H1 (cell line): ENCODE data around the gene FGF10. TPM values are rescaled to one million over a fixed set of nuclear protein-coding genes. Genes with fewer than 3 reads are reported as not detected.

Experiments used
- CTCF ChIA-PET: fragments of 300-600 bp; sonication (Branson Sonifier 250); formaldehyde crosslinking; loops from one replicate; lab custom pipeline; 2021; ENCODE audit not compliant: partially characterized antibody; lab: Charles Lee
- POLR2A ChIA-PET: fragments of 300-600 bp; sonication (Branson Sonifier 250); formaldehyde crosslinking; loops from one replicate; lab custom pipeline; 2021; ENCODE audit warnings: inconsistent platforms; ENCODE audit not compliant: partially characterized antibody; lab: Charles Lee
- DNase-seq, 2 experiments: peaks; one replicate each; pipeline versions ENCODE4 v3.0.0 to v3.0.0-alpha.2; 2010 to 2022; ENCODE audit warnings: low spot score in 2 of 2, low read depth in 1 of 2, mixed read lengths in 1 of 2
- FAIRE-seq: peaks from 2 replicates; lab custom pipeline; 2011; peaks lifted over from hg19 to GRCh38; lab: Jason Lieb, UNC
- H2AFZ ChIP-seq: 2 replicates; pipeline ENCODE4 v1.8.1; 2012; ENCODE audit warnings: low read length, inconsistent platforms
- H2AK5ac ChIP-seq: 2 replicates; pipeline ENCODE4 v1.6.1; 2013; ENCODE audit warnings: low read depth, low read length
- H2BK120ac ChIP-seq: replicated peaks from 2 replicates; pipeline ENCODE3; 2013; ENCODE audit warnings: low read depth, low read length, inconsistent platforms
- H2BK12ac ChIP-seq: 2 replicates; pipeline ENCODE4 v1.6.1; 2013; ENCODE audit warnings: low read depth, low read length
- H2BK15ac ChIP-seq: 2 replicates; pipeline ENCODE4 v1.6.1; 2013; ENCODE audit warnings: low read length
- H2BK20ac ChIP-seq: 2 replicates; pipeline ENCODE4 v1.6.1; 2013; ENCODE audit warnings: low read length
- H2BK5ac ChIP-seq: 2 replicates; pipeline ENCODE4 v1.6.1; 2013; ENCODE audit warnings: low read depth, low read length
- H3K14ac ChIP-seq: 2 replicates; pipeline ENCODE4 v1.6.1; 2013; ENCODE audit warnings: inconsistent platforms; ENCODE audit not compliant: insufficient read length
- H3K18ac ChIP-seq: 2 replicates; pipeline ENCODE4 v1.6.1; 2013; ENCODE audit warnings: low read length; ENCODE audit errors: extremely low read depth
- H3K23ac ChIP-seq: 2 replicates; pipeline ENCODE4 v1.6.1; 2013; ENCODE audit warnings: inconsistent platforms; ENCODE audit not compliant: insufficient read length
- H3K23me2 ChIP-seq: 2 replicates; pipeline ENCODE4 v1.6.1; 2013; ENCODE audit warnings: low read depth, low read length
- H3K27ac ChIP-seq: 2 replicates; pipeline ENCODE4 v1.6.1; 2011; ENCODE audit warnings: low read depth, low read length, inconsistent platforms
- H3K27me3 ChIP-seq, 4 experiments: replicated peaks in 1 of 4; 1 replicate in 1 of 4; 2 replicates in 3 of 4; pipeline versions ENCODE4 v1.6.1 to v1.8.1; 2011 to 2013; ENCODE audit warnings: low read length in 3 of 4, mild to moderate bottlenecking in 3 of 4, inconsistent platforms in 2 of 4, mixed read lengths in 2 of 4, moderate library complexity in 1 of 4; ENCODE audit not compliant: control insufficient read depth in 3 of 4, insufficient read depth in 3 of 4; ENCODE audit errors: extremely low read depth in 1 of 4
- H3K36me3 ChIP-seq, 4 experiments: 2 replicates each; pipeline versions ENCODE4 v1.6.1 to v1.8.1; 2011 to 2013; ENCODE audit warnings: mild to moderate bottlenecking in 4 of 4, low read length in 3 of 4, moderate library complexity in 2 of 4, control low read depth in 1 of 4, inconsistent platforms in 1 of 4; ENCODE audit not compliant: insufficient read depth in 4 of 4, control insufficient read depth in 2 of 4
- H3K4ac ChIP-seq: replicated peaks from 2 replicates; pipeline ENCODE3; 2013; ENCODE audit warnings: low read length, low read depth, mixed read lengths, inconsistent platforms; ENCODE audit not compliant: insufficient read length
- H3K4me1 ChIP-seq, 4 experiments: replicated peaks in 1 of 4; 1 replicate in 1 of 4; 2 replicates in 3 of 4; pipeline versions ENCODE4 v1.6.1 to v1.8.1; 2011 to 2013; ENCODE audit warnings: low read length in 3 of 4, inconsistent platforms in 2 of 4, mixed read lengths in 1 of 4; ENCODE audit not compliant: insufficient read depth in 4 of 4, control insufficient read depth in 3 of 4
- H3K4me2 ChIP-seq, 2 experiments: 2 replicates each; pipeline versions ENCODE4 v1.6.1 to v1.8.1; 2011 to 2013; ENCODE audit warnings: low read depth in 2 of 2, low read length in 2 of 2, control low read depth in 1 of 2, inconsistent platforms in 1 of 2, mild to moderate bottlenecking in 1 of 2; ENCODE audit not compliant: insufficient read depth in 1 of 2
- H3K4me3 ChIP-seq, 4 experiments: fragments of 200-600, 300-600 bp in 1 of 4; sonication (generic), shearing (Covaris generic), sonication (Bioruptor Twin) in 1 of 4; 2 replicates each; pipeline versions ENCODE4 v1.5.1 to v1.8.1; 2011 to 2016; ENCODE audit warnings: low read length in 4 of 4, low read depth in 3 of 4, control low read depth in 2 of 4, inconsistent platforms in 2 of 4, mild to moderate bottlenecking in 2 of 4, mixed read lengths in 1 of 4, moderate library complexity in 1 of 4; ENCODE audit not compliant: insufficient read depth in 2 of 4; ENCODE audit errors: extremely low read depth in 1 of 4
- H3K56ac ChIP-seq: replicated peaks from 2 replicates; pipeline ENCODE3; 2013; ENCODE audit warnings: low read depth, mild to moderate bottlenecking, mixed read lengths, low read length, inconsistent platforms; ENCODE audit not compliant: insufficient read length
- H3K79me1 ChIP-seq: 2 replicates; pipeline ENCODE4 v1.6.1; 2013; ENCODE audit warnings: low read depth, low read length, control low read depth
- H3K79me2 ChIP-seq, 2 experiments: 2 replicates each; pipeline versions ENCODE4 v1.6.1 to v1.8.1; 2012 to 2013; ENCODE audit warnings: low read length in 2 of 2, mild to moderate bottlenecking in 2 of 2, inconsistent platforms in 1 of 2; ENCODE audit not compliant: insufficient read depth in 2 of 2, control insufficient read depth in 1 of 2
- H3K9ac ChIP-seq, 4 experiments: replicated peaks in 1 of 4; 1 replicate in 1 of 4; 2 replicates in 3 of 4; pipeline versions ENCODE4 v1.6.1 to v1.8.1; 2011 to 2013; ENCODE audit warnings: low read depth in 3 of 4, low read length in 3 of 4, control low read depth in 2 of 4, mild to moderate bottlenecking in 2 of 4, moderate library complexity in 2 of 4, inconsistent platforms in 1 of 4; ENCODE audit errors: extremely low read depth in 1 of 4
- H3K9me3 ChIP-seq, 2 experiments: 2 replicates each; pipeline versions ENCODE4 v1.6.1 to v1.8.1; 2012 to 2013; ENCODE audit warnings: mild to moderate bottlenecking in 2 of 2, moderate library complexity in 2 of 2, control low read depth in 1 of 2, inconsistent platforms in 1 of 2, low read depth in 1 of 2, low read length in 1 of 2, mixed read lengths in 1 of 2; ENCODE audit not compliant: insufficient read depth in 2 of 2
- H4K20me1 ChIP-seq, 2 experiments: replicated peaks in 1 of 2; 2 replicates each; pipeline versions ENCODE3 to v1.8.1; 2011 to 2013; ENCODE audit warnings: inconsistent platforms in 2 of 2, low read length in 2 of 2, mild to moderate bottlenecking in 1 of 2; ENCODE audit not compliant: insufficient read depth in 2 of 2, control insufficient read depth in 1 of 2
- H4K5ac ChIP-seq: 2 replicates; pipeline ENCODE4 v1.6.1; 2013; ENCODE audit warnings: low read length, low read depth, mixed read lengths, inconsistent platforms; ENCODE audit not compliant: insufficient read length
- H4K8ac ChIP-seq: 2 replicates; pipeline ENCODE4 v1.8.0; 2013; ENCODE audit warnings: mild to moderate bottlenecking, moderate library complexity, low read length, inconsistent platforms; ENCODE audit not compliant: insufficient read depth; ENCODE audit errors: extremely low read depth
- H4K91ac ChIP-seq: replicated peaks from 2 replicates; pipeline ENCODE3; 2013; ENCODE audit warnings: low read length, mixed read lengths, inconsistent platforms; ENCODE audit not compliant: insufficient read length
- GABPA ChIP-seq: IDR thresholded peaks from 2 replicates; pipeline ENCODE4 v1.6.1; 2011; ENCODE audit warnings: mild to moderate bottlenecking, low read length, moderate library complexity, borderline replicate concordance; ENCODE audit not compliant: insufficient read depth
- RFX5 ChIP-seq: IDR thresholded peaks from 2 replicates; pipeline ENCODE4 v1.6.1; 2011; ENCODE audit warnings: low read depth, low read length, improper control_type of control experiment, borderline replicate concordance
- WGBS, 2 experiments: shearing (Covaris generic) in 1 of 2; methylation state at CpG; one replicate each; pipeline versions ENCODE4 v1.1.6 to v1.1.7; 2013 to 2015; ENCODE audit warnings: low lambda C conversion rate in 2 of 2, mixed read lengths in 2 of 2, inconsistent platforms in 1 of 2, low coverage in 1 of 2, missing lambda C conversion rate in 1 of 2; ENCODE audit not compliant: insufficient replicate concordance in 2 of 2, insufficient coverage in 1 of 2, insufficient read length in 1 of 2; ENCODE audit errors: extremely low coverage in 1 of 2, missing lambda C conversion rate in 1 of 2; 5-methylcytosine and 5-hydroxymethylcytosine counted together
- polyA plus RNA-seq, 7 experiments: library from polyadenylated mRNA; depleted of rRNA in 3 of 7; stranded (reverse) in 5 of 7; unstranded in 2 of 7; fragments of >200 nt in 5 of 7; fragments of 200-250 nt in 2 of 7; gene quantifications; 1 replicate in 5 of 7; 2 replicates in 1 of 7; 4 replicates in 1 of 7; pipeline versions ENCODE4 v1.2.1 to v1.2.3, GENCODE V29; 2011 to 2013; ENCODE audit warnings: missing spikeins in 2 of 7, mixed read lengths in 2 of 7
- total RNA-seq: library from RNA; stranded (reverse); fragmentation: NEBNext Ultra II Directional; extraction: Animal tissue kit (Norgen Biotek cat#: 25700); gene quantifications from 2 replicates; pipeline ENCODE4 v1.2.1, GENCODE V29; 2021

FGF10 gene
- total and polyA plus RNA-seq, 2 of the 8 experiments (the other 6 are each of a cell fraction or from before 2014, with no cell fraction given) = 0.06 to 0.54 TPM

GRCh38 chr5:44312374-44312773 lies 76.8 kb downstream of the FGF10 start:
- H3K18ac ChIP-seq = no peak overlapping the region
- no peak overlapping the region for H2AFZ ChIP-seq
- no peak overlapping the region for H2BK5ac ChIP-seq
- no peak for FAIRE-seq
- no peaks in the 10 kb centered on the region for H4K20me1 ChIP-seq
- no peak overlapping the region for H4K91ac ChIP-seq
- TF ChIP-seq GABPA (no peak), RFX5 (no peak)
- TF ChIP-seq, all 59 proteins: peak for 0
- Histone ChIP-seq H3K23ac (no peak overlapping the region), H3K56ac (no peak overlapping the region), H3K4me2 (no peak overlapping the region), H3K23me2 (no peaks in the 10 kb centered on the region), H3K9me3 (no peaks in the 10 kb centered on the region), H3K79me2 (no peaks in the 10 kb centered on the region), H3K36me3 (no peaks in the 10 kb centered on the region), H4K8ac (no peak overlapping the region), H3K9ac (no peak overlapping the region), H3K4me3 (no peak overlapping the region), H2AK5ac (no peak overlapping the region), H2BK12ac (no peak overlapping the region), H3K27ac (no peak overlapping the region), H3K4ac (no peak overlapping the region), H3K79me1 (no peaks in the 10 kb centered on the region), H3K14ac (no peak overlapping the region), H3K4me1 (no peaks in the 10 kb centered on the region), H2BK15ac (no peak overlapping the region), H2BK120ac (no peak overlapping the region), H4K5ac (no peak overlapping the region), H3K27me3 (no peaks in the 10 kb centered on the region), H2BK20ac (no peak overlapping the region)
- 88% methylated on average over 1 of the region's 1 CpG; no CpG with 5 or more reads in 1 of the 2 experiments for WGBS, 2 experiments
- ChIA-PET POLR2A (no interaction called here), CTCF (no interaction called here)
- no peak for DNase-seq
